ENCODE measurements around the gene KAT14. TPM values are rescaled to one million over a fixed set of nuclear protein-coding genes. Genes with fewer than 3 reads are reported as not detected.
"Not testable (repeated sequence)": the region's sequence is repeated elsewhere in the genome, so short reads cannot be mapped to it uniquely, and the experiment has no call there.

KAT14 gene
- total RNA-seq, 1 experiment from 2014 or later: 28.4 TPM

DNA sequence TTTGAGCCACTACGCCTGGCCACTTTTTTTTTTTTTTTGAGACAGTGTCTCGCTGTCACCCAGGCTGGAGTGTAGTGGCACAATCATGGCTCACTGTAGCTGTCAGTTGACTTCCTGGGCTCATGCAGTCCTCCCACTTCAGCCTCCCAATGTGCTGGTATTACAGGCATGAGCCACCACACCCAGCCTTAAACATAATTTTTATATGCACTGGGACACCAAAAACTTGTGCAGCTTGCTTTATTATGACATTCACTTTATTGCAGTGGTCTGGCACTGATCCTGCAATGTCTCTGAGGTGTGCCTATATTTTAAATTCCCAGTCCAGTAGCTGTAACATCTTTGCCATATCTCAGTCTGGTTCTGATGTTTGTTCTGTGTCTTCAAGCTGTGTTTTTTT lies 34.7 kb downstream of the KAT14 start:
- no peaks in the 10 kb centered on the region for H3K9me3 ChIP-seq (ENCODE audit: insufficient read depth, low read depth)
- H3K27ac ChIP-seq: no peak overlapping the region
- ChIA-PET POLR2A (ENCODE audit: unreplicated experiment) (no interaction called here), CTCF (no interaction called here)
- TF ChIP-seq, protein P1, sequence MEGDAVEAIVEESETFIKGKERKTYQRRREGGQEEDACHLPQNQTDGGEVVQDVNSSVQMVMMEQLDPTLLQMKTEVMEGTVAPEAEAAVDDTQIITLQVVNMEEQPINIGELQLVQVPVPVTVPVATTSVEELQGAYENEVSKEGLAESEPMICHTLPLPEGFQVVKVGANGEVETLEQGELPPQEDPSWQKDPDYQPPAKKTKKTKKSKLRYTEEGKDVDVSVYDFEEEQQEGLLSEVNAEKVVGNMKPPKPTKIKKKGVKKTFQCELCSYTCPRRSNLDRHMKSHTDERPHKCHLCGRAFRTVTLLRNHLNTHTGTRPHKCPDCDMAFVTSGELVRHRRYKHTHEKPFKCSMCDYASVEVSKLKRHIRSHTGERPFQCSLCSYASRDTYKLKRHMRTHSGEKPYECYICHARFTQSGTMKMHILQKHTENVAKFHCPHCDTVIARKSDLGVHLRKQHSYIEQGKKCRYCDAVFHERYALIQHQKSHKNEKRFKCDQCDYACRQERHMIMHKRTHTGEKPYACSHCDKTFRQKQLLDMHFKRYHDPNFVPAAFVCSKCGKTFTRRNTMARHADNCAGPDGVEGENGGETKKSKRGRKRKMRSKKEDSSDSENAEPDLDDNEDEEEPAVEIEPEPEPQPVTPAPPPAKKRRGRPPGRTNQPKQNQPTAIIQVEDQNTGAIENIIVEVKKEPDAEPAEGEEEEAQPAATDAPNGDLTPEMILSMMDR (conservative IDR thresholded peaks at IDR 0.05): no peak
- no peak for TF ChIP-seq EZH2 (IDR thresholded peaks at IDR 0.05; ENCODE audit: low read depth)
- peaks cover 17% of the 10 kb centered on the region for H3K79me2 ChIP-seq (ENCODE audit: low read depth)
- H2AFZ ChIP-seq: no peak overlapping the region
- H3K27me3 ChIP-seq (ENCODE audit: insufficient read depth, low read depth): no peaks in the 10 kb centered on the region
- DNase-seq: no peak
- H3K9me2 ChIP-seq (ENCODE audit: insufficient read depth): no peaks in the 10 kb centered on the region
- H3K4me2 ChIP-seq: no peak overlapping the region
- no TSS peak for BruUV-seq (replicated peaks)
- no peaks in the 10 kb centered on the region for H3K4me1 ChIP-seq (replicated peaks; ENCODE audit: insufficient read depth)
- peaks cover 8% of the 10 kb centered on the region; the same call in 1 of the 2 replicates for H3K36me3 ChIP-seq (ENCODE audit: low read depth)
- intact Hi-C loops (cut with micrococcal nuclease; ENCODE audit: unreplicated experiment): no loop called here
- no peak overlapping the region for H3K4me3 ChIP-seq
- H4K20me1 ChIP-seq (ENCODE audit: insufficient read depth): no peaks in the 10 kb centered on the region; the same call in 1 of the 2 replicates
- H3F3A ChIP-seq (ENCODE audit: insufficient read depth, low read depth): peaks cover 3% of the 10 kb centered on the region

DNA sequence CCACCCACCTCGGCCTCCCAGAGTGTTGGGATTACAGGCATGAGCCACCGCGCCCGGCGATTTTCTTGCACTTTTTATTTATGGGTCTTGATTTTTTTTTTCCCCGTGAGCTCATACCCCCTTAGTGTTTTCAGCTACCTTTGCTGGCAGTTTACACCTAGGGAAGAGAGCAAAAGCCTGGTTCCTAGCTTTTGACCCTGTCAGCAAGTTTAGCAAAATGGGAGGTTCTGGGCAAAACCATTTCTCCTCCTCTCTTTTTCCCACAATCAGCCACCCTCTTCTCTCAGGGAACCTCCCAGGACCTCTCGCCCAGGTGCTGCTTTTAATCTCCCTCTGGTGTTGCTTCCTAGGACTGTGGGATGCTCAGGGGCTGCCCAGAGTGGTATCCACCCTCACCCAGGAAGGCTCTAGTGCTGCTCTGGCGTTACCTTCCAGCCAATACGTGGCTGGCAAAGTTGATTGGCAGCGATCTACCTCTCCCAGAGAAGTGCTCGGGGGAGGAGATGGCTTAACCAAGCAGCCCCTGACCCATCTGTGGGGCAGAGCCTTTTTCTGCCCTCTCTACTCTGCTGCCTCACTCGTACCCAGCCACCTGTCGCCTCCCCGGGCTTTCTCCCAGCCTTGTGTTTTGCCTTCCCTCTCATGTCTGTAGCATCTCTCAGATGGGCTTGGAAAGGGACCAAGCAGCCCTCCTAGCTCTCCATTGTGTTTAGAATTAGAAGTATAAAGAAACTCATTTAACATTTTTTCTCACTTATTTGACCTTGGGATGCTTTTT lies 37.4 kb downstream of the KAT14 start:
- CTCF ChIA-PET: no interaction called here

DNA sequence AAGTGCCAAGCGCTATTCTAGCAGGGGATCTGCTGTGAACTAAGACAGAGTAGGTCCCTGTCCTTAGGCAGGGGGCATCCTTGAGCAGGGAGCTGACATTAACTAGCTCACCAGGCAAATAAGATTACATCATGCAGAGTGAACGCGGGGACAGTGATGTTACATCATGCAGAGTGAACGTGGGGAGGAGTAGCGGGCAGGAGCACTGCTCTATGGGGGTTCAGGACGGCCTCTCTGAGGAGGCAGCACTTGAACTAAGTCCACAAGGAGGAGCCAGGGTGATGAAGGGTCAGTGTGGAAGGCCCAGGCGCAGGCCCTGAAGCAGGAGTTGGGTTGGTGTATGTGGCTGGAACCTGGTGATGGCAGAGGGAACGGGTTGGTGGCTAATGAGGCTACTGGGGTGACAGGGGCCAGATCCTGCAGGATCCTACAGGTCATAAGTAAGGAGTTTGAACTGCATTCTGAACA lies 38.7 kb downstream of the KAT14 start:
- Histone ChIP-seq H3K79me2 (ENCODE audit: low read depth) (peaks cover 10% of the 10 kb centered on the region; the same call in 1 of the 2 replicates), H3K27ac (no peak overlapping the region), H3K4me1 (replicated peaks; ENCODE audit: insufficient read depth) (no peaks in the 10 kb centered on the region), H3K4me3 (no peak overlapping the region), H3K9me3 (ENCODE audit: insufficient read depth, low read depth) (peaks cover 10% of the 10 kb centered on the region), H3F3A (ENCODE audit: insufficient read depth, low read depth) (peaks cover 3% of the 10 kb centered on the region; the same call in 1 of the 2 replicates), H3K36me3 (ENCODE audit: low read depth) (peaks cover 12% of the 10 kb centered on the region), H2AFZ (no peak overlapping the region), H4K20me1 (ENCODE audit: insufficient read depth) (no peaks in the 10 kb centered on the region; the same call in 1 of the 2 replicates), H3K9me2 (ENCODE audit: insufficient read depth) (no peaks in the 10 kb centered on the region), H3K4me2 (no peak overlapping the region), H3K27me3 (ENCODE audit: insufficient read depth, low read depth) (no peaks in the 10 kb centered on the region)
- intact Hi-C loops (cut with micrococcal nuclease; ENCODE audit: unreplicated experiment): no loop called here
- TF ChIP-seq, protein P1 (conservative IDR thresholded peaks at IDR 0.05): no peak
- no peak for TF ChIP-seq EZH2 (IDR thresholded peaks at IDR 0.05; ENCODE audit: low read depth)
- BruUV-seq (replicated peaks): no TSS peak
- DNase-seq: no peak
- POLR2A ChIA-PET (ENCODE audit: unreplicated experiment): no interaction called here
- CTCF ChIA-PET: no interaction called here

More for the DNA sequence above, 37.4 kb downstream of the KAT14 start:
- DNase-seq: no peak
- Histone ChIP-seq H3K27me3 (ENCODE audit: insufficient read depth, low read depth) (no peaks in the 10 kb centered on the region), H2AFZ (no peak overlapping the region), H3F3A (ENCODE audit: insufficient read depth, low read depth) (peaks cover 3% of the 10 kb centered on the region; the same call in 1 of the 2 replicates), H3K79me2 (ENCODE audit: low read depth) (peaks cover 17% of the 10 kb centered on the region), H3K9me3 (ENCODE audit: insufficient read depth, low read depth) (peaks cover 4% of the 10 kb centered on the region; the same call in 1 of the 2 replicates), H3K4me3 (no peak overlapping the region), H3K4me1 (replicated peaks; ENCODE audit: insufficient read depth) (no peaks in the 10 kb centered on the region), H3K4me2 (no peak overlapping the region), H3K9me2 (ENCODE audit: insufficient read depth) (no peaks in the 10 kb centered on the region), H3K27ac (no peak overlapping the region), H4K20me1 (ENCODE audit: insufficient read depth) (no peaks in the 10 kb centered on the region; the same call in 1 of the 2 replicates), H3K36me3 (ENCODE audit: low read depth) (peaks cover 8% of the 10 kb centered on the region; the same call in 1 of the 2 replicates)
- BruUV-seq (replicated peaks): no TSS peak
- TF ChIP-seq EZH2 (IDR thresholded peaks at IDR 0.05; ENCODE audit: low read depth): no peak
- TF ChIP-seq, protein P1 (conservative IDR thresholded peaks at IDR 0.05): no peak
- POLR2A ChIA-PET (ENCODE audit: unreplicated experiment): interaction anchor here (0.6 kb wide), 1 partner anchor 741 kb away, joined by 7 read pairs; no protein-coding TSS in a partner anchor
- intact Hi-C loops (cut with micrococcal nuclease; ENCODE audit: unreplicated experiment): no loop called here

DNA sequence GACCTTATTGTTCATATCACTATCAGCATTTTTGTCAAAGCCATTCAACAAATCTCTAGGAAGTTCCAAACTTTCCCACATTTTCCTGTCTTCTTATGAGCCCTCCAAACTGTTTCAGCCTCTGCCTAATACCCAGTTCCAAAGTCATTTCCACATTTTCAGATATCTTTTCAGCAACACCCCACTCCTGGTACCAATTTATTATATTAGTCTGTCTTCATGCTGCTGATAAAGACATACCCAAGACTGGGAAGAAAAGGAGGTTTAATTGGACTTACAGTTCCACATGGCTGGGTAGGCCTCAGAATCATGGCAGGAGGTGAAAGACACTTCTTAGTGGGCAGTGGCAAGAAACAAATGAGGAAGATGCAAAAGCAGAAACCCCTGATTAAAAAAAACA lies 42.7 kb downstream of the KAT14 start:
- H3K4me1 ChIP-seq (replicated peaks; ENCODE audit: insufficient read depth); H3K4me3 ChIP-seq; H3K9me2 ChIP-seq (ENCODE audit: insufficient read depth); H3K79me2 ChIP-seq (ENCODE audit: low read depth); H2AFZ ChIP-seq; DNase-seq; H3F3A ChIP-seq (ENCODE audit: insufficient read depth, low read depth); intact Hi-C loops (cut with micrococcal nuclease; ENCODE audit: unreplicated experiment); POLR2A ChIA-PET (ENCODE audit: unreplicated experiment); BruUV-seq (replicated peaks); H3K27me3 ChIP-seq (ENCODE audit: insufficient read depth, low read depth); H3K4me2 ChIP-seq; CTCF ChIA-PET; H4K20me1 ChIP-seq (ENCODE audit: insufficient read depth); H3K27ac ChIP-seq: not testable (repeated sequence)
- Histone ChIP-seq H3K36me3 (ENCODE audit: low read depth) (peaks cover 23% of the 10 kb centered on the region), H3K9me3 (ENCODE audit: insufficient read depth, low read depth) (peaks cover 10% of the 10 kb centered on the region)

All from PC-9 (cell line).